Pulmonary artery endothelial cell (primary cell): ENCODE results near the gene GJB3. TPM values are rescaled to one million over a fixed set of nuclear protein-coding genes. Genes with fewer than 3 reads are reported as not detected.
"Not testable (repeated sequence)": the region's sequence is repeated elsewhere in the genome, so short reads cannot be mapped to it uniquely, and the experiment has no call there.

Experiments used
- DNase-seq: peaks from one replicate; pipeline ENCODE4 v3.0.0-alpha.2; 2011; ENCODE audit warnings: low read depth, low spot score
- total RNA-seq: library from RNA; depleted of rRNA; stranded (reverse); fragments of >200 nt; gene quantifications from 2 replicates; pipeline ENCODE4 v1.2.3, GENCODE V29; 2014

The GJB3 gene
- total RNA-seq, 1 donor from 2014 or later = not detected

- DNase-seq = no peak
Observed at GRCh38 chr1:34759503-34760357, 21.3 kb upstream of the GJB3 start, which contains the start of gene GJB4. TSS of gene GJB4 (plus strand) at chr1:34759740. CDS start at chr1:34761255, 1,515 bp downstream.

GRCh38 chr1:34761176-34761761, 19.7 kb upstream of the GJB3 start:
- DNase-seq = no peak

GRCh38 chr1:34761776-34762307, 19.2 kb upstream of the GJB3 start:
- no peak for DNase-seq

GRCh38 chr1:34762474-34763141, 18.4 kb upstream of the GJB3 start:
- no peak for DNase-seq

GRCh38 chr1:34763142-34763781, 17.8 kb upstream of the GJB3 start:
- DNase-seq = no peak

- DNase-seq = no peak
Observed at GRCh38 chr1:34768856-34769255, 12.2 kb upstream of the GJB3 start.

- no peak for DNase-seq
Observed at GRCh38 chr1:34770891-34771504, 10.0 kb upstream of the GJB3 start.

GRCh38 chr1:34771573-34772371, 9.2 kb upstream of the GJB3 start:
- no peak for DNase-seq

- not testable (repeated sequence) for DNase-seq
Observed at GRCh38 chr1:34773114-34773513, 7.9 kb upstream of the GJB3 start.

- DNase-seq = no peak
Observed at GRCh38 chr1:34774957-34775356, 6.1 kb upstream of the GJB3 start.

- no peak for DNase-seq
Observed at GRCh38 chr1:34776911-34777310, 4.1 kb upstream of the GJB3 start.

- no peak for DNase-seq
Observed at GRCh38 chr1:34777519-34778321, 3.3 kb upstream of the GJB3 start.

- DNase-seq = no peak
Observed at GRCh38 chr1:34778381-34778780, 2.6 kb upstream of the GJB3 start.

- DNase-seq = no peak
Observed at GRCh38 chr1:34779005-34779404, 2.0 kb upstream of the GJB3 start.

GRCh38 chr1:34779526-34779925, 1.5 kb upstream of the GJB3 start:
- no peak for DNase-seq

- no peak for DNase-seq
Observed at GRCh38 chr1:34779962-34780361, 1.1 kb upstream of the GJB3 start.

- no peak for DNase-seq
Observed at GRCh38 chr1:34780528-34780927, 486 bp upstream of the GJB3 start.

- no peak for DNase-seq
Observed at GRCh38 chr1:34781844-34782391, 904 bp downstream of the GJB3 start.

- DNase-seq = no peak
Observed at GRCh38 chr1:34784751-34785221, 3.8 kb downstream of the GJB3 start.
